NCI-H345 (cell line): Measurements from ENCODE around the gene RAB33A.

ENCODE experiments used
- DNase-seq: peaks from one replicate; lab custom pipeline; 2025; lab: John Stamatoyannopoulos, UW

Gene RAB33A

DNA sequence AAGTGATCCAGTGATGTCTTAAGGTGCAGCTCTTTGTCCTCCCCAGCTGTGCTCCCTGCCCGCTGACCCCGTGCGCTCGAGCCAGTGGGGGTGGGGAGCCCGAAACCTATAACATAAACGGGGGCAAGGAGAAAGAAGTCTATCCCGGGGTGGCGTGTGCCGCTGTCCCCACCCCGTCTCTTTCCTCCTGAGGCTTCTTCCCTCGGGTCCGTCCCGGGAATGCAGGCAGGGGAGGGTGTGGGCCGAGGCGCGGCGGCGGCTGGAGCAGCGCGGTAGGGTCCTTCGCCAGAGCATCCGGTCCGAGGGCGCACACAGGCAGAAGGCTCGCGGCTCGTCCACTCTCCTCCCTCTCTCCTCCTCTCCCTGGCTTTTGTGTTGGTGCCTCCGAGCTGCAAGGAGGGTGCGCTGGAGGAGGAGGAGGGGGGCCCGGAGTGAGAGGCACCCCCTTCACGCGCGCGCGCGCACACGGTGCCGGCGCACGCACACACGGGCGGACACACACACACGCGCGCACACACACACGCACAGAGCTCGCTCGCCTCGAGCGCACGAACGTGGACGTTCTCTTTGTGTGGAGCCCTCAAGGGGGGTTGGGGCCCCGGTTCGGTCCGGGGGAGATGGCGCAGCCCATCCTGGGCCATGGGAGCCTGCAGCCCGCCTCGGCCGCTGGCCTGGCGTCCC is at the start of gene RAB33A:
TSS of gene RAB33A (plus strand) at position 517 of the 681 bp plus-strand sequence. CDS start at position 618, 101 bp downstream.
- DNase-seq: peak; percentile 13

DNA sequence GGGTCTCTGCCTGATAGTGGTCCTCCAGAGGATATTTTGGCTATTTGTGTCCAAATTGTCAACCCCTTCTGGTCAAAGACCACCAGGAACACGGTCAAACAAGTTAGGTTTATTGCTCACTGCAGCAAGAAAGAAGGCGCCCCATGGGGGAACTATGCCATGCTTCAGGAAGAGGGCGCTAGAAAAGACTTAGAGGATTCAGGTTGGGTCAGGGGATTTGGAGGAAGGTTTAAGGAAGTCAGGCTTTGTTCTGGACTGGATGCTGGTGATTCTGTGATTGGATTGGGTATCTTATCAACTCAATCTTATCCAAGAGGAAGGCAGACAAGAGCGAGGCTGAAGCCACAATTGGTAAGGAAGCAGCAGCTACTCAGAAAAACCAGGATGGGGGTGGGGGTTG is 47.2 kb upstream of the RAB33A start:
- no peak for DNase-seq

DNA sequence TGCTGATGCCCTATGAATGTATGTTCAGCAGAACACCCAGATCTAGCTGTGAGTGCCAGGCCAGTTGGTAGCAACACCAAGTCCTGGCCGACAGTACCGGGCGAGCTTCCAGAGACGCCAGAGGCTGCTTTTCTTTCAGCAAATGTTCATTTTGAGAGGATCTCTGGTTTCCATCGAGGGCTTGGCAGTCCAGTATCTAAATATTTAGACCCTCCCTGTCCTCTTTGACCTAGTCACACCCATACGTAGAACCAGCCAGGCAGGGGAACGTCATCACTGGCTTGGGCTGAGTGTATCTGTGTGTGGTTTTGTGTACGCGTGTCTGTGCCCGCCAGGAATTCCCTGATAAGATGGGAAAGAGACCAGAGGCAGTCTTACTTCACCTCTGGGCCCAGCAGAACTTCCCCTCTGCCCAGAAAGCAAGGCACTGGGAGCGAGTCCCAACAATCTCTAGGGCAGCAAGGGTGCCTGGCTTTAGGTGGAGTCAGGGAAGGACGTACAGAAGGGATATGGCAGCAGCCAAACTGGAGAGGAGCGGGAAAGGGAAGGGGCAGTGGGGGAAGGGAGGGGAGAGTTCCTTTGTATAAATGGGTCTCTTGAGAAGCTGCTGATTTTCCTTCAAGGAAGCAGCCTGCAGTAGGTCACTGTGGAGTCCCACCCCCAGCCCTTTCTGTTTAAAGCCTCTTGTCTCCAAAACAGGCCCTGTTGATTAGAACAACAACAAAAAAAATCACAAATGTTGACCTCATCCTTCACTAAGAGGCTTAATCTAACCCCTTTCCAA is 46.5 kb upstream of the RAB33A start:
- DNase-seq: no peak

DNA sequence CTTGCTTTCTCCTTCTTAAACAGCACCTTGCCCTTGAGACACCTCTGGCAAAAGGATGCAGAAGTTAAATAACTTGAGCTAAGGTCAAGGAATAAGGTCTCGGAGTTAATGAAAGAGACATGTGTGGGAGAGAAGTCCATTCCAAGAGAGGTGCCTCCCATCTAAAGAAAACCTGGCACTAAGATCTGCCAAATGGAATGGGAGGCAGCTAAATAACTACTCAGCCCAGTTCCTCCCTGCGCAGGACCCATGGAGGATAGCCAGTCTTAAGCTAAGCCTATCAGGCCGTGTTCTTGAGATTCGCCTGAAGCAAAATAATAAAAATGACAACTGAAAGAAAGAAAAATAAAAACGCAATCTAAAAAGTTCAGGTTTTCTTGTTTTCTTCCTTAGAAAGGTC is 40.8 kb upstream of the RAB33A start:
- DNase-seq: no peak

DNA sequence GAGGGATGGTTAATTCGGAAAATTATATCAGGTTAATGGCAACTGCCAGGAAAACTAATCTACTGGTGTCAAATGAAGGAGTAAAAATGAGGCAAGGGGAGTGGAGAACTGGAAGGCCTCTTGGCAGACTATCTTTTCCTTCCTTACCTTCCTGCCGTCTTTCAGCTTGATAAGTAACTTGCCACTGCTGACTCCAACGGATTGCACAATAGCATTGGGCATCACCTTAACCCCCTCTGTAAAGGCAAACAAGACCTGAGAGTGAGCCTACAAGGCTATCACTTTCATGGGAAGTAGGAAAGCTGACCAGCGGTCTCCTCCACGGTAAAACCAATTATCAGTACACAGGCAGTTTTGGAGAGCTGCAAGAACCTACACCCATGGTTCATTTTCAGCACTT is 35.3 kb upstream of the RAB33A start:
- DNase-seq: no peak

DNA sequence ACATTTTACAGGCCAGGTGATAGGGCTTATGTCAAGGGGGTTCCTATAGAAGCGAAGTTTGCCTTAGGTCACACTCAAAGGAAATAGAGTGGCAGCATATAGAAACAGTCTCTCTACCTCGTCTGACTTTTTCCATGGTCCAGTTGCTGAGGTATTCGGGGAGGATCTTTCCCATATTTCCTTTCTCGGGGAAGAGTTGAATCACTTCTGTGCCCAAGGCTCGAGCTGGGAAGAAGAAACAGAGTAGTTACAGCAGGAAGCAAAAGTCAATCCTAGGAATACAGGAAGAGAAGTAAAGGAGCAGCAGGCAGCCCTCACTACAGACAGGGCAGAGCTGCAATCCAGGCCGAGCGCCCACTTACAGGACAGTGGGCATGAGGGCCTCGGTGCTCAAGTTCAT is 34.8 kb upstream of the RAB33A start:
- no peak for DNase-seq

DNA sequence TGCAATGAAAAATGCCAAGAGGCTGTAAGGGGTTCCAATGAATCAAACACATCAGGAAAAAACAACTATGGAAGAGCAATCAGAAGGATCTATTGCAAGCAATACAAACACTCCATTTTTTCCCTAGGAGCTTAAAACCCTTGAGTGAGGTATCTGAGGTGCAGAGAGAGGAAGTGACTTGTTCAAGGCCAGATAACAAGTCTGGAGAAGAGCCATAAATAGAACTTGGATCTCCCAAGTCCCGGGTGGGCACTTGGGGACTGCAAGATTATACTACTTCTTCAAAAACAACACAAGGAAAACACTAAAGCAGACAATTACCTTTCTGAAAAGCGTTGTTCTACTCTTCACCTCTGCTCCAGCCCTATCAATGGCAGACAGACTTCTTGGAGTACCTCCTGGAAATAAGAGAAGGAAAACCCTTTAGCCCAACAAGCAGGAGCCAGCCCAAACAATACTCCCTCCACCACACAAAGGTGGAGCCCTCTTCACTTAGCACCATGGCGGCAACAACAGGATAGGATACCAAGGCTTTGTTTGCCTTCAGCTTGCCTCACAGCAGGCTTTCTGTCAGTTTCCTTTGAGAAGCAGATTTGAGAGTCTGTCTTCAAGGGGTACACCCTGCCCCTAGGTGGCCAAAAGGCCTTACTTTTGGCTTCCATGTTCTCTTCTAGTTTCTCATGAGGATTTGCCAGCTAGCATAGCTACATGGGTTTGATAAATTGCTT is 32.1 kb upstream of the RAB33A start:
- peak; percentile 24 for DNase-seq

DNA sequence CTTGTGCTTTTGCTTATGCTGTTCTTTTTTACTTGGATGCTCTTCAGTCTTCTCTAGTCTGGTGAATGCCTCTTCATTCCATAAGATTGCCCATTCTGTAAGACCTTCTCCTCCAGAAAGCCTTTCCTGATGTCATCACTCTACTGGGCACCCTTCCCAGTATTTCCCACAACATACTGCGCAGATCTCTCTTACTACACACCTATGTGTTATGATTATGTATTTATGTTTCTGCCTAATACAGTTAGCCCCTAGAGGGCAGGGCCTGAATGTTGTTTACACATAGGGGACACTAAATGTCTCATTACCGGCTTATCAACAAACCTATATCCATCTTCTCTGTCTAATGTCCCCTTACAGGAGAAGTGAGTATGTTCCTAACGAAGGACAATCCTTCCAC is 27.3 kb upstream of the RAB33A start:
- no peak for DNase-seq

DNA sequence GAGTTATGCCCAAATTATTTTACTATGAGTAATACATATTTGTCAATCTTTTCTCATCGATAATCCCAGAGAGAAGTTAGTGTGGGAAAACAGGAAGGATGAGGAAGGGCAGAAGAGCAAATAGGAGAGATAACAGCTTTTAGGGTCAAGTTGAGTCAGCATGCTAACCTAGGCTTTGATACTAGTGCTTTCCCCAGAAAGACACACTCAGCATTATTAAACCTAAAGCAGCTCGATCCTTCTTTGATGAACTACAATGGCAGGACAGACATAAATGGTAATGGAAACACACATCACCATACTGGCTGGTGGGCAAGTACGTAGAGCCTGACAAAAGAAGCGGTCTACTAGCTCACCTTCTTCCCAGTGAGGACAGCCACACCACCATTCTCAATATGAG is 26.6 kb upstream of the RAB33A start:
- no peak for DNase-seq

DNA sequence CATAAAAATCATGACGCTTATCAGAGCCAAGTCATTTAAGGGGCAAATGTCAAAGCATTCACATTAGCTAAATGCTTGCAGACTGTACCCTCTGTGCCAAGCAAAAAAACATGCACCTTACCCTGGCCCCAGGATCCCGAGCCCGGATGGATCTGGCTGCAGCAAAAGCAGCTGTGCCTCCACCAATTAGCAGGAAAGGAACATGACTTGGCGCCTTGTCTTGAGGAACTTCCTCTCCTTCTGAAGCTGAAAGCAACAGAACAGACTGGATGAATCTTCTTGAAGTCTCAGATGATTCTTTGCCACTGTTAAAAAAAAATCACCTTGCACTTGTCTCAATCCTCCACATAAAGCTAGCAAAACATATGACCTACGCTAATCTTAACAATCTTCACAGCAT is 24.1 kb upstream of the RAB33A start:
- DNase-seq: no peak

DNA sequence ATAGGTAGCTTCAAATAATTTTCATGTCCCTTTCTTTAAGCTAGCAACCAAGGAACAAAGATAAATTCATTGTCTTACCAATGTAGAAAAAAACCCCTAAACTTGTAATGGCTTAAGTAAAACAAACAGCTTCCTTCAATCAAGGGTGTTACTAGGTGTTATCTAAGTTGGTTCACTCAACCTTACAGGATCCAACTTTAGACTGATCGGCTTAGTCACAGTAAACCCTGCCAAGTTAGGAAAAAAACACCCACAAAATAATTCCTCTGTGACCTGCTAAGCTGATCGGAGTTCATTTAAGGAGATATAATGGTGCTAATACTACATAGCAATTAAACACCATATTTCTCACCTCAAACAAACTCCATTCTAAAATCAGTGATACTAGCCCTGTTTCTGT is 16.2 kb upstream of the RAB33A start:
- no peak for DNase-seq

DNA sequence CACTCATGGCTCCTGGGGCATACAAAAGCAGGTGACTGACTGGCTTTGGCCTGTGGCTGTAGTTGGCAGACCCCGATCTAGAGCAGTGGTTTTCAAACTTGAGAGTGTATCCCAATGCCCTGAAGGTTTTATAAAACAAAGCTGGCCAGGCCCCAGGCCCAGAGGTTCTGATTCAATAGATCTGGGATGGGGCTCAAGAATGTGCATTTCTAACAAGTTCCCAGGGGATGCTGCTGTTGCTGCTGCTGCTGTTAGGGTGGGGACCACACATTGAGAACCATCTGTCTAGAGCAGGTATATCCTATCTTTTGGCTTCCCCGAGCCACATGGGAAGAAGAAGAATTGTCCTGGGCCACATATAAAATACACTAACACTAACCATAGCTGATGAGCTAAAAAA is 13.5 kb upstream of the RAB33A start:
- no peak for DNase-seq

DNA sequence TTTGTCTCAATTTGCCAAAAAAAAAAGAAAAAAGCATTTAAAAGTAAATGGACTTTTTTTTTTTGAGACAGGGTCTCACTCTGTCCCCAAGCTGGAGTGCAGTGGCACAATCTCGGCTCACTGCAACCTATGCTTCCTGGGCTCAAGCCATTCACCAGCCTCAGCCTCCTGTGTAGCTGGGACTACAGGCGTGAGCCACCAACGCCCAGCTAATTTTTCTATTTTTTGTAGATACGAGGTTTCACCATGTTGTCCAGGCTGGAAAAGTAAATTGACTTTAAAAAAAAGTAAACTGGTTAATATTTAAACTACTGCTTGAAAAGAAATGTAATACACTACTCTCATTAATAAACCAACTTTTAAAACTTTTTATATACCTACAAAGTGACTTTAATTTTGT is 12.0 kb upstream of the RAB33A start:
- DNase-seq: no peak

DNA sequence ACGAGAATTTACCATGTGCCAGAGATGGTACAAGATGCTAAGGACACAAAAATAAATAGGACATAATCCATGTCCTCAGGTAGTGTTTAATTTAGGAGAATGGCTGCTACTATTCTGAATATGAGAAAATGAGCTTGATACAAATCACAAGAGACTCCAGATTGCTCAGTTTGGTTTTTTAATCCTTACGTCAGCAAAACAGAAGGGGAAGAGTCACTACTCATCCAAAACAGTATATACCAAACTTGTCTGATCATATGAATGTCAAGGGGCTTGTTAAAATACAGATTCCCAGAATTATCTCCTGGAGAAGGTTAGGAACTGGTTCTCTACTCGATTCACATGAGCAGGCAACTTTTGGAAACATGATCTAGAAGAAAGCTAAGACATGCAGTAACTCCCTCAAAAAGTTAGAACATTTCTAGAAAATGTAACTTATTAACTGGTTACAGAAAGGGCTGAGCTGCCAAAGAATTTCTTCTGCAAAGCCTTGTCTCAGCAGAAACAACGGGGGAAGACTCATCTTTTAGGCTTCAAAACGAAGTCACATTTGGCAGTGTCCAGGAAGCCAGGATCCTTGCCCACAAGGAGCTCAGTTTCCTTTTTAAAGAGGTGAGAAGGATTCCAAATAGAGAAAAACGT is 9.5 kb upstream of the RAB33A start:
- DNase-seq: no peak

DNA sequence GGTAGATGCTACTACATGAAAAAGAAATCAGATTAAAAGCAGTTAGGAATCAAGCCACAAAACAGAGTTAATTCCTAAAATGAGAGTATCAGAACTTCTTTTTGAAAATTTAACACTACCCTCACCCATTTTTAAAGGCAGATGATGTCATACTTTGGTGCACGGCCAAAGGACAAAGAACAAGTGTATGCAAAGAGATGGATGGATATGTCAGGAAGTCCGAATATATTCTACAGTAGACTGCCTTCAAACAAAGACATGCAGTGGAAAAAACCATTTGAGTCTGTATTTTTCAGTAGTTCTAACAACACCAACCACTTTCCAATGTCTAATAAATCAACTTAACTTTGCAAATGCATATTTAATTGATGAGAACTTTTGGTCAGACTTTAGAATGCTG is 8.4 kb upstream of the RAB33A start:
- DNase-seq: no peak

DNA sequence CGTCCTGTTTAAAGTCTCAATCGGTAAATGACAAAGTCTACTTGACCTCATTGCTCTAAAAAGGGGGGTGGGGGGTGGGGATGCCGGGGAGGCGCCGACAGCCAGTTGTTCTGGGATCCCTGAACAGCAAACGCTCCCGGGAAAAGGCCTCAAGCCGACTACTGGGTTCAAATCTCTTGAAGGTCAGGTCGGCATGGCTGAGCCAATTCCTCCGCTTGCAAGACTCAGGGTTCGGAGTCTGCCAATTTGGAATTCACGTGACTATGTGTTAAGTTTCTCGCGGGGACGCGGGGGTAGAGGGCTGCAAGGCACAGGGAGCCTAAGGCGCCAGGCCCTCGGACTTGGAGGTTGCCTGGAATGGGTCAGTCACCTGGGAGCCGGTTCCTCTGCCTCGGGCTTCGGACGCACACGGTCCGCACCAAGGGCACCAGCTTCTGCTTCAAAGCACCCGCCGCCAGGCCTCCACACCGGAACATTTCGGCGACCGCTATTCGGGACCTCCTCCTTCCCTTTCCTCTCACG is 6.5 kb upstream of the RAB33A start:
- DNase-seq: peak; percentile 7

DNA sequence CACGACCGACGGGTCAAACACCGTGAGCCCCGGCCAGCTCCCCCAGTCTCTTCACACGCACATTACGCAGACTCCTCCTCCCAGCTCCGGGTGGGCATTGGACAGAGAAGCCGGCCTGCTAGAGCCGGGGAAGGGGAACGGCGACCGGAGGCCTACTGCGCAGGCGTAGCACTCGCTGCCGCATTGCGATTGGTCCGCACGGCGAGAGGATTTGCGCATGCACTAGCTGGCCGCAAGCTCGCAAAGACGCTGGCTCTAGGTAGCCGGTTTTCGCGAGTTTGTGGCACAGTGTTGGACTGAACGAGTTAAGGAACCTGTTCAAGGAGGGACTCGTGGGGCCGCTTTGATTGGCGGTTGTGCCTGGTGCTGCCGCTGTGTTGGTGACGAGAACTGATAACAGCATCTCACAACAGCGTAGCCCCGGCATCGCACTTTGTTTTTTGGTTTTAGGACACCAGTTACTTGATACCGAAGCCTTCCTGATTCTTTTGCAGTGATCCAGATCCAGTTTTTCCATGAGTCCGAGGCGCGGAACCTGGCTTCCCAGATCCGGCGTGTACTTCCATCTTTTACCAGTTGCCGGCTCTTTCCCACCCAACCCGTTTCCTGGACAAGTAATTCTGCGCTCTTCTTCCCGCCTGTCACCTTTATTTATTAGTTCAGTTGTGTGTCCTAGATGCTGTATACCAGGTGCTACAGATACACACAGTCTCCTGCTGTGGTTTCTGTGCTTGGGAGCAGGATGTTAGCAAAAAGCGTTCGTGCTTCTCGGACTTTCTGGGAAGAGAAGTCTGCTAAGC is 5.9 kb upstream of the RAB33A start, which contains the start of gene AIFM1:
TSS of gene AIFM1 (minus strand) at position 139 of the 800 bp plus-strand sequence. CDS start 185 bp downstream, outside the sequence.
- DNase-seq: peak; percentile 94

DNA sequence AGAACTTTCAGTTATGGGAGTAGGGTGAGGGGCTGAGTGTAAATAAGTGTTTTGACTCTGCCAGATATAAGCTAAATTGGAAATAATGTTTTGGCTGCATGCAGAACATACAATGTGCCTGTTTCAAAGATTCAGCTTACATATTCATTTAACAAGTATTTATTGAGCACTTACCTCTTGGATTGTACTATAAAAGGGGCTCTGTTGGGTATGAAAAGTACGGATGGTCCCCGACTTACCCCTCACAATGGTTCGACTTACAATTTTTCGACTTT is 5.3 kb upstream of the RAB33A start:
- DNase-seq: no peak

DNA sequence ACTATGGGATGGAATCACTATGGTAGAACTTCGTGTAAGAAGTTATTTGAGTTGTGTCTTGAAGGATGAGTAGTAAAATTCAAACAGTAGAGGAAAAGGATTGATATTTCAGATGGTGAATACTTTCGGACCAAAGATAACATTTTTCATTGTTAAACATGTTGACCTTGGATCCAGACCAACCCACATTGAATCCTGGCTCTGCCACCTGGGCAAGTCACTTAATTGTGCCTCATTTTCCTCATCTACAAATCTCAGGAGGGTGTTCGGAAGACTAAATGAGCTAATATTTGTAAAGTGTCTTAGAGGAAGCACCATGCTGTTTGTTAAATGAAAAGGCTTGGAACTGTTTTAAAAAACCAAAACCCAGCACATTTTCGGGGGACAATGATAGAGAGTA is 4.7 kb upstream of the RAB33A start:
- DNase-seq: no peak

DNA sequence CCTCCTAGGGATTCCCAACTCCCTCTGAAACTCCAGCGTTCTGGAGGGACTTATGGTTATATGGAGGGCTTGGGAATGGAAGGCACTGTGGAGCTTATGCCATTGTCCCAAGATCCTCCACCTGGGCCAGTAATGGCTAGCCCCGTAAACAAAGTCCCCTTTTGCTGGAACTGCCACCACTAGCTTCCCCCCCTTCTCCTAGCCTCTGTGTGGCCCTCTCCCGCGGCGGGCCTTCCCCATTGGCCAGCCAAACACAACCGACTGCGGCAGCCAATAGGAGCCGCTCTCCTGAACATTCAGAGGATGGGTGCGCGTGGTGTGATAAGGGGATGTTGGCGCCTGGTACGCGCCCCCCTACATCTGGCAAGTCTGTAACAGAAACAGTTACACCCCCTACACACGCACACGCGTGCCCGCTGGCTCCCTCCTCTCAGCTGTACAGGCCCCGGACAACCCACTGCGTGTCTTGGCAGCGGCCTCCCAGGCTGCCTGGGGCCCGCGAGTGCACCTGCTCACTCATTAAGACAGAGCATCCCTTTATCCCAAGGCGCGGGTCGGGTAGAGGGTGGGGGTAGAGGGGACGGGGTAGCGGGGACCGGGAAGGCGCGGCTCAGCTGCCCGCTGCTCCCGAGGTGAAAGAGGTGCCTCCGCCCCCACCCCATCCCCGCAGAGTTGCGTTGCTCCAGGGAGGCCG is 863 bp upstream of the RAB33A start:
- peak; percentile 88 for DNase-seq
